Keratinocyte (primary cell): ENCODE results near the gene AFDN.

Experiments used
- EZH2 ChIP-seq: IDR thresholded peaks from one replicate; pipeline ENCODE4 v1.6.1; 2012; ENCODE audit warnings: inconsistent platforms, mild to moderate bottlenecking, low read length, moderate library complexity
- TF ChIP-seq, protein P1 (sequence below), 3 experiments: IDR thresholded peaks in 1 of 3; conservative IDR thresholded peaks in 1 of 3; optimal IDR thresholded peaks in 1 of 3; 2 replicates in 2 of 3; 3 replicates in 1 of 3; pipeline versions ENCODE3 to v1.5.1; 2011; ENCODE audit warnings: low read length in 3 of 3, mild to moderate bottlenecking in 3 of 3, moderate library complexity in 2 of 3, control low read depth in 1 of 3, inconsistent platforms in 1 of 3; ENCODE audit not compliant: insufficient read depth in 2 of 3; ENCODE audit errors: extremely low read depth in 1 of 3

DNA sequence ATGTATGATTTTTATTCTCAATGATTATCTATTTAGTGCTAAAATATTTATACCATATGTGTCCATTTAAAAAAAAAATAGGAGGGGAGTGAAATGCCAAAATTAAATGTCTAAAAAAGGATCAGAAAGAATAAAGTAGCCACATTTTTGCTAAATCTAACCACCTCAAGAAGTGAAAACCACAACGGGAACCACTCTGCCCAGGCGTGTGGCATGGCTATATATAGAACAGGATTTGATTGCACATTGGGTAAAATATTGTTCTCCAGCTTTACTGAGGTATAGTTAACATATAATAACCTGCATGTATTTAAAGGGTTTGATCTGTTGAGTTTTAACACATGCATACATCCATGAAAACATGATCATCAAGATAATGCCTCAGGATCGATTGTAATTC, 19.0 kb upstream of the AFDN start:
- TF ChIP-seq, protein P1, sequence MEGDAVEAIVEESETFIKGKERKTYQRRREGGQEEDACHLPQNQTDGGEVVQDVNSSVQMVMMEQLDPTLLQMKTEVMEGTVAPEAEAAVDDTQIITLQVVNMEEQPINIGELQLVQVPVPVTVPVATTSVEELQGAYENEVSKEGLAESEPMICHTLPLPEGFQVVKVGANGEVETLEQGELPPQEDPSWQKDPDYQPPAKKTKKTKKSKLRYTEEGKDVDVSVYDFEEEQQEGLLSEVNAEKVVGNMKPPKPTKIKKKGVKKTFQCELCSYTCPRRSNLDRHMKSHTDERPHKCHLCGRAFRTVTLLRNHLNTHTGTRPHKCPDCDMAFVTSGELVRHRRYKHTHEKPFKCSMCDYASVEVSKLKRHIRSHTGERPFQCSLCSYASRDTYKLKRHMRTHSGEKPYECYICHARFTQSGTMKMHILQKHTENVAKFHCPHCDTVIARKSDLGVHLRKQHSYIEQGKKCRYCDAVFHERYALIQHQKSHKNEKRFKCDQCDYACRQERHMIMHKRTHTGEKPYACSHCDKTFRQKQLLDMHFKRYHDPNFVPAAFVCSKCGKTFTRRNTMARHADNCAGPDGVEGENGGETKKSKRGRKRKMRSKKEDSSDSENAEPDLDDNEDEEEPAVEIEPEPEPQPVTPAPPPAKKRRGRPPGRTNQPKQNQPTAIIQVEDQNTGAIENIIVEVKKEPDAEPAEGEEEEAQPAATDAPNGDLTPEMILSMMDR (optimal IDR thresholded peaks at IDR 0.05 in 1 of 3, IDR thresholded peaks at IDR 0.05 in 1 of 3, conservative IDR thresholded peaks at IDR 0.05 in 1 of 3; ENCODE audit: extremely low read depth in 1 of 3, insufficient read depth in 2 of 3, low read length in 3 of 3): no peak
- TF ChIP-seq EZH2: no peak
